SU-DHL-6 (cell line): Measurements from ENCODE around the gene ORM2.

Source experiments
- H2AFZ ChIP-seq: fragments of 200-600 bp; sonication (generic); 2 replicates; pipeline ENCODE4 v1.6.1; 2014; ENCODE audit warnings: low read depth, mild to moderate bottlenecking, moderate library complexity, mixed read lengths, antibody characterized with exemption, low read length; ENCODE audit not compliant: severe bottlenecking
- H3F3A ChIP-seq: fragments of 200-600 bp; shearing (Covaris generic); 2 replicates; pipeline ENCODE4 v1.6.0; 2016; ENCODE audit warnings: antibody characterized with exemption, mild to moderate bottlenecking; ENCODE audit not compliant: insufficient read depth
- H3K27ac ChIP-seq: fragments of 200-600 bp; sonication (generic); 2 replicates; pipeline ENCODE4 v1.5.1; 2016; ENCODE audit warnings: low read depth, mild to moderate bottlenecking, low read length, moderate library complexity, mixed read lengths
- H3K27me3 ChIP-seq: fragments of 200-600 bp; sonication (generic), shearing (Covaris generic); 2 replicates; pipeline ENCODE4 v1.6.0; 2014; ENCODE audit warnings: mild to moderate bottlenecking, low read length
- H3K36me3 ChIP-seq: fragments of 200-600 bp; sonication (generic); 2 replicates; pipeline ENCODE4 v1.6.1; 2014; ENCODE audit warnings: mild to moderate bottlenecking, low read length, mixed read lengths
- H3K4me2 ChIP-seq: fragments of 300-600, 200-600 bp; shearing (Covaris generic), sonication (generic); 2 replicates; pipeline ENCODE4 v1.6.0; 2014; ENCODE audit warnings: low read length, low read depth, mild to moderate bottlenecking; ENCODE audit not compliant: poor library complexity, severe bottlenecking
- H3K4me3 ChIP-seq: fragments of 200-600 bp; sonication (generic); 2 replicates; pipeline ENCODE4 v1.5.1; 2014; ENCODE audit warnings: antibody characterized with exemption, low read length, mild to moderate bottlenecking, mixed read lengths; ENCODE audit not compliant: insufficient read depth, poor library complexity, severe bottlenecking
- H3K79me2 ChIP-seq: fragments of 200-600 bp; sonication (generic); 2 replicates; pipeline ENCODE4 v1.6.1; 2014; ENCODE audit warnings: mild to moderate bottlenecking, low read length, moderate library complexity; ENCODE audit not compliant: insufficient read depth
- H3K9ac ChIP-seq: fragments of 200-600 bp; sonication (generic); 2 replicates; pipeline ENCODE4 v1.7.0; 2014; ENCODE audit warnings: mild to moderate bottlenecking, low read length
- H3K9me2 ChIP-seq: fragments of 200-600 bp; sonication (generic); replicated peaks from 2 replicates; pipeline ENCODE4 v1.6.1; 2014; ENCODE audit warnings: low read length; ENCODE audit not compliant: insufficient read depth
- H3K9me3 ChIP-seq: fragments of 200-600 bp; sonication (generic); 2 replicates; pipeline ENCODE4 v1.6.1; 2014; ENCODE audit warnings: low read length, mixed read lengths; ENCODE audit not compliant: insufficient read depth
- H4K20me1 ChIP-seq: fragments of 200-600 bp; sonication (generic); 2 replicates; pipeline ENCODE4 v1.6.1; 2014; ENCODE audit warnings: low read depth, mild to moderate bottlenecking, antibody characterized with exemption, low read length, moderate library complexity, mixed read lengths
- CTCF ChIP-seq: fragments of 200-600 bp; sonication (generic); IDR thresholded peaks from one replicate; pipeline ENCODE4 v1.5.1; 2017; ENCODE audit warnings: antibody characterized with exemption, mild to moderate bottlenecking, low read length, moderate library complexity; ENCODE audit not compliant: insufficient read depth, poor library complexity, severe bottlenecking
- EZH2phosphoT487 ChIP-seq: fragments of 200-600 bp; sonication (generic), shearing (Covaris generic); conservative IDR thresholded peaks from 2 replicates; pipeline ENCODE4 v1.6.1; 2018; ENCODE audit warnings: mild to moderate bottlenecking, antibody characterized with exemption, low read length, moderate library complexity, mixed read lengths

The ORM2 gene

GRCh38 chr9:114378883-114379282, 49.2 kb downstream of the ORM2 start:
- Histone ChIP-seq H3K27ac (no peak overlapping the region), H3K27me3 (no peaks in the 10 kb centered on the region), H3K36me3 (peaks cover 4% of the 10 kb centered on the region; the same call in 1 of the 2 replicates), H3F3A (peaks cover 23% of the 10 kb centered on the region), H3K79me2 (peaks cover 51% of the 10 kb centered on the region), H3K4me3 (no peak overlapping the region), H3K9me3 (no peaks in the 10 kb centered on the region), H2AFZ (no peak overlapping the region), H3K9me2 (no peaks in the 10 kb centered on the region), H3K4me2 (no peak overlapping the region), H3K9ac (no peak overlapping the region), H4K20me1 (no peaks in the 10 kb centered on the region)
- TF ChIP-seq EZH2phosphoT487 (no peak), CTCF (no peak)
